ENCODE measurements around the gene SLC5A9.

SLC5A9 gene

GRCh38 chr1:48236716-48237470 is 14.4 kb downstream of the SLC5A9 start:
- no peaks in the 10 kb centered on the region for H3K4me1 ChIP-seq (ENCODE audit: control insufficient read depth, insufficient read depth, low read length)
- H3K9me3 ChIP-seq (ENCODE audit: control insufficient read depth, low read length) = no peaks in the 10 kb centered on the region
- H3K4me3 ChIP-seq (ENCODE audit: insufficient read depth, low read depth, low read length) = no peak overlapping the region
- 77 to 81% methylated on average over 4 of the region's 4 CpGs for WGBS, 2 experiments
- H3K27me3 ChIP-seq (ENCODE audit: control insufficient read depth, insufficient read depth, low read length, poor library complexity, severe bottlenecking) = no peaks in the 10 kb centered on the region
- H3K27ac ChIP-seq (ENCODE audit: insufficient read depth, low read depth, low read length, poor library complexity, severe bottlenecking) = no peak overlapping the region
- no peaks in the 10 kb centered on the region for H3K36me3 ChIP-seq (ENCODE audit: control insufficient read depth, insufficient read depth, low read length)

GRCh38 chr1:48242141-48242736 is 19.7 kb downstream of the SLC5A9 start:
- WGBS, 2 experiments = 90 to 94% methylated on average over 12 of the region's 12 CpGs
- Histone ChIP-seq H3K4me1 (ENCODE audit: control insufficient read depth, insufficient read depth, low read length) (no peaks in the 10 kb centered on the region), H3K4me3 (ENCODE audit: insufficient read depth, low read depth, low read length) (no peak overlapping the region), H3K36me3 (ENCODE audit: control insufficient read depth, insufficient read depth, low read length) (no peaks in the 10 kb centered on the region), H3K9me3 (ENCODE audit: control insufficient read depth, low read length) (no peaks in the 10 kb centered on the region), H3K27me3 (ENCODE audit: control insufficient read depth, insufficient read depth, low read length, poor library complexity, severe bottlenecking) (no peaks in the 10 kb centered on the region), H3K27ac (ENCODE audit: insufficient read depth, low read depth, low read length, poor library complexity, severe bottlenecking) (no peak overlapping the region)

- Histone ChIP-seq H3K27ac (ENCODE audit: insufficient read depth, low read depth, low read length, poor library complexity, severe bottlenecking) (no peak overlapping the region), H3K36me3 (ENCODE audit: control insufficient read depth, insufficient read depth, low read length) (no peaks in the 10 kb centered on the region), H3K9me3 (ENCODE audit: control insufficient read depth, low read length) (no peaks in the 10 kb centered on the region), H3K4me1 (ENCODE audit: control insufficient read depth, insufficient read depth, low read length) (no peaks in the 10 kb centered on the region), H3K4me3 (ENCODE audit: insufficient read depth, low read depth, low read length) (no peak overlapping the region), H3K27me3 (ENCODE audit: control insufficient read depth, insufficient read depth, low read length, poor library complexity, severe bottlenecking) (no peaks in the 10 kb centered on the region)
- 93 to 97% methylated on average over 2 of the region's 2 CpGs for WGBS, 2 experiments
These were observed 22.6 kb downstream of the SLC5A9 start for GRCh38 chr1:48245106-48245505.

GRCh38 chr1:48246727-48247126 is 24.2 kb downstream of the SLC5A9 start:
- 92 to 100% methylated on average over 1 of the region's 1 CpG for WGBS, 2 experiments
- no peak overlapping the region for H3K4me3 ChIP-seq (ENCODE audit: insufficient read depth, low read depth, low read length)
- no peaks in the 10 kb centered on the region for H3K27me3 ChIP-seq (ENCODE audit: control insufficient read depth, insufficient read depth, low read length, poor library complexity, severe bottlenecking)
- H3K4me1 ChIP-seq (ENCODE audit: control insufficient read depth, insufficient read depth, low read length) = no peaks in the 10 kb centered on the region
- H3K27ac ChIP-seq (ENCODE audit: insufficient read depth, low read depth, low read length, poor library complexity, severe bottlenecking) = no peak overlapping the region
- H3K36me3 ChIP-seq (ENCODE audit: control insufficient read depth, insufficient read depth, low read length) = no peaks in the 10 kb centered on the region
- no peaks in the 10 kb centered on the region for H3K9me3 ChIP-seq (ENCODE audit: control insufficient read depth, low read length)

GRCh38 chr1:48248356-48248755 is 25.8 kb downstream of the SLC5A9 start:
- WGBS, 2 experiments = 97% methylated on average over 4 of the region's 4 CpGs
- H3K4me3 ChIP-seq (ENCODE audit: insufficient read depth, low read depth, low read length) = no peak overlapping the region
- H3K36me3 ChIP-seq (ENCODE audit: control insufficient read depth, insufficient read depth, low read length) = no peaks in the 10 kb centered on the region
- H3K27ac ChIP-seq (ENCODE audit: insufficient read depth, low read depth, low read length, poor library complexity, severe bottlenecking) = no peak overlapping the region
- H3K9me3 ChIP-seq (ENCODE audit: control insufficient read depth, low read length) = no peaks in the 10 kb centered on the region
- no peaks in the 10 kb centered on the region for H3K4me1 ChIP-seq (ENCODE audit: control insufficient read depth, insufficient read depth, low read length)
- no peaks in the 10 kb centered on the region for H3K27me3 ChIP-seq (ENCODE audit: control insufficient read depth, insufficient read depth, low read length, poor library complexity, severe bottlenecking)

GRCh38 chr1:48249868-48250267 is 27.4 kb downstream of the SLC5A9 start:
- H3K36me3 ChIP-seq (ENCODE audit: control insufficient read depth, insufficient read depth, low read length) = no peaks in the 10 kb centered on the region
- no peak overlapping the region for H3K4me3 ChIP-seq (ENCODE audit: insufficient read depth, low read depth, low read length)
- H3K4me1 ChIP-seq (ENCODE audit: control insufficient read depth, insufficient read depth, low read length) = no peaks in the 10 kb centered on the region
- no peak overlapping the region for H3K27ac ChIP-seq (ENCODE audit: insufficient read depth, low read depth, low read length, poor library complexity, severe bottlenecking)
- WGBS, 2 experiments = 90 to 92% methylated on average over 3 of the region's 3 CpGs
- no peaks in the 10 kb centered on the region for H3K27me3 ChIP-seq (ENCODE audit: control insufficient read depth, insufficient read depth, low read length, poor library complexity, severe bottlenecking)
- no peaks in the 10 kb centered on the region for H3K9me3 ChIP-seq (ENCODE audit: control insufficient read depth, low read length)

GRCh38 chr1:48250572-48250971 is 28.1 kb downstream of the SLC5A9 start:
- Histone ChIP-seq H3K36me3 (ENCODE audit: control insufficient read depth, insufficient read depth, low read length) (no peaks in the 10 kb centered on the region), H3K4me3 (ENCODE audit: insufficient read depth, low read depth, low read length) (no peak overlapping the region), H3K4me1 (ENCODE audit: control insufficient read depth, insufficient read depth, low read length) (no peaks in the 10 kb centered on the region), H3K27ac (ENCODE audit: insufficient read depth, low read depth, low read length, poor library complexity, severe bottlenecking) (no peak overlapping the region), H3K27me3 (ENCODE audit: control insufficient read depth, insufficient read depth, low read length, poor library complexity, severe bottlenecking) (no peaks in the 10 kb centered on the region), H3K9me3 (ENCODE audit: control insufficient read depth, low read length) (no peaks in the 10 kb centered on the region)
- 83% methylated on average over 3 of the region's 3 CpGs for WGBS, 2 experiments

GRCh38 chr1:48251323-48251722 is 28.8 kb downstream of the SLC5A9 start:
- Histone ChIP-seq H3K27me3 (ENCODE audit: control insufficient read depth, insufficient read depth, low read length, poor library complexity, severe bottlenecking) (no peaks in the 10 kb centered on the region), H3K4me3 (ENCODE audit: insufficient read depth, low read depth, low read length) (no peak overlapping the region), H3K9me3 (ENCODE audit: control insufficient read depth, low read length) (no peaks in the 10 kb centered on the region), H3K36me3 (ENCODE audit: control insufficient read depth, insufficient read depth, low read length) (no peaks in the 10 kb centered on the region), H3K4me1 (ENCODE audit: control insufficient read depth, insufficient read depth, low read length) (no peaks in the 10 kb centered on the region), H3K27ac (ENCODE audit: insufficient read depth, low read depth, low read length, poor library complexity, severe bottlenecking) (no peak overlapping the region)
- WGBS, 2 experiments = 91 to 93% methylated on average over 2 of the region's 2 CpGs

- Histone ChIP-seq H3K27ac (ENCODE audit: insufficient read depth, low read depth, low read length, poor library complexity, severe bottlenecking) (no peak overlapping the region), H3K36me3 (ENCODE audit: control insufficient read depth, insufficient read depth, low read length) (no peaks in the 10 kb centered on the region), H3K4me3 (ENCODE audit: insufficient read depth, low read depth, low read length) (no peak overlapping the region), H3K9me3 (ENCODE audit: control insufficient read depth, low read length) (no peaks in the 10 kb centered on the region), H3K27me3 (ENCODE audit: control insufficient read depth, insufficient read depth, low read length, poor library complexity, severe bottlenecking) (no peaks in the 10 kb centered on the region), H3K4me1 (ENCODE audit: control insufficient read depth, insufficient read depth, low read length) (no peaks in the 10 kb centered on the region)
- WGBS, 2 experiments = 93 to 95% methylated on average over 3 of the region's 3 CpGs
These were observed 29.3 kb downstream of the SLC5A9 start for GRCh38 chr1:48251821-48252220.

GRCh38 chr1:48254254-48254653 is 31.7 kb downstream of the SLC5A9 start:
- no peaks in the 10 kb centered on the region for H3K27me3 ChIP-seq (ENCODE audit: control insufficient read depth, insufficient read depth, low read length, poor library complexity, severe bottlenecking)
- H3K36me3 ChIP-seq (ENCODE audit: control insufficient read depth, insufficient read depth, low read length) = no peaks in the 10 kb centered on the region
- WGBS, 2 experiments = 89 to 100% methylated on average over 1 of the region's 1 CpG
- H3K27ac ChIP-seq (ENCODE audit: insufficient read depth, low read depth, low read length, poor library complexity, severe bottlenecking) = no peak overlapping the region
- no peaks in the 10 kb centered on the region for H3K4me1 ChIP-seq (ENCODE audit: control insufficient read depth, insufficient read depth, low read length)
- no peaks in the 10 kb centered on the region for H3K9me3 ChIP-seq (ENCODE audit: control insufficient read depth, low read length)
- no peak overlapping the region for H3K4me3 ChIP-seq (ENCODE audit: insufficient read depth, low read depth, low read length)

Data from ectodermal cell (in vitro differentiated cells).